HepG2 (cell line): ENCODE results near the gene COL9A3. TPM values are rescaled to one million over a fixed set of nuclear protein-coding genes. Genes with fewer than 3 reads are reported as not detected.

Experiments
- AHR ChIP-seq: IDR thresholded peaks from 2 replicates; pipeline ENCODE4 v1.6.1; 2018; ENCODE audit warnings: missing genetic modification reagents, missing compliant biosample characterization
- ARID3A ChIP-seq: IDR thresholded peaks from 2 replicates; pipeline ENCODE4 v1.6.1; 2012; ENCODE audit warnings: low read depth, low read length, improper control_type of control experiment
- BCL6 ChIP-seq: IDR thresholded peaks from 2 replicates; pipeline ENCODE4 v1.6.1; 2016; ENCODE audit warnings: missing genetic modification reagents, missing compliant biosample characterization
- BHLHE40 ChIP-seq: IDR thresholded peaks from 2 replicates; pipeline ENCODE4 v1.6.1; 2011; ENCODE audit warnings: low read length, improper control_type of control experiment
- CHCHD3 ChIP-seq: sonication (generic); formaldehyde crosslinking; IDR thresholded peaks from 2 replicates; pipeline ENCODE4 v1.8.0; 2022; ENCODE audit warnings: mild to moderate bottlenecking, missing genetic modification reagents, moderate library complexity
- CHD2 ChIP-seq: IDR thresholded peaks from 2 replicates; pipeline ENCODE4 v1.6.1; 2011; ENCODE audit warnings: low read depth, low read length, improper control_type of control experiment
- EED ChIP-seq: sonication (generic); formaldehyde crosslinking; IDR thresholded peaks from 2 replicates; pipeline ENCODE4 v1.5.0; 2020; ENCODE audit warnings: mild to moderate bottlenecking, missing genetic modification reagents
- FLYWCH1 ChIP-seq: sonication (generic); formaldehyde crosslinking; IDR thresholded peaks from 2 replicates; pipeline ENCODE4 v1.8.1; 2023; ENCODE audit warnings: mild to moderate bottlenecking, missing genetic modification reagents
- HMGXB3 ChIP-seq: sonication (generic); formaldehyde crosslinking; IDR thresholded peaks from 2 replicates; pipeline ENCODE4 v1.4.0; 2020; ENCODE audit warnings: missing genetic modification reagents, borderline replicate concordance
- HOXD1 ChIP-seq: sonication (generic); formaldehyde crosslinking; IDR thresholded peaks from 2 replicates; pipeline ENCODE4 v1.5.0; 2020; ENCODE audit warnings: missing genetic modification reagents
- IRF2 ChIP-seq: IDR thresholded peaks from 2 replicates; pipeline ENCODE4 v1.6.1; 2018; ENCODE audit warnings: missing genetic modification reagents, missing compliant biosample characterization
- MATR3 ChIP-seq: sonication (generic); formaldehyde crosslinking; IDR thresholded peaks from 2 replicates; pipeline ENCODE4 v1.4.0; 2020; ENCODE audit warnings: missing genetic modification reagents
- NFRKB ChIP-seq: fragments of 450-650 bp; IDR thresholded peaks from 2 replicates; pipeline ENCODE4 v1.6.1; 2017
- RBM39 ChIP-seq: fragments of 200-400 bp; formaldehyde crosslinking; IDR thresholded peaks from one replicate; pipeline ENCODE4 v1.6.1; 2018; ENCODE audit warnings: antibody characterized with exemption, mild to moderate bottlenecking, low read depth, low read length; ENCODE audit not compliant: poor library complexity, severe bottlenecking
- SIX4 ChIP-seq: sonication (generic); formaldehyde crosslinking; IDR thresholded peaks from 2 replicates; pipeline ENCODE4 v1.4.0; 2020; ENCODE audit warnings: missing genetic modification reagents
- SOX5 ChIP-seq: IDR thresholded peaks from 2 replicates; pipeline ENCODE4 v1.6.1; 2016; ENCODE audit warnings: borderline replicate concordance
- SRF ChIP-seq: IDR thresholded peaks from 2 replicates; pipeline ENCODE4 v1.6.1; 2011; ENCODE audit warnings: mild to moderate bottlenecking, low read depth, low read length, moderate library complexity
- TOE1 ChIP-seq: sonication (generic); formaldehyde crosslinking; IDR thresholded peaks from 2 replicates; pipeline ENCODE4 v1.4.0; 2020; ENCODE audit warnings: mild to moderate bottlenecking, missing genetic modification reagents
- ZBTB3 ChIP-seq: sonication (generic); formaldehyde crosslinking; IDR thresholded peaks from 2 replicates; pipeline ENCODE4 v1.4.0; 2020; ENCODE audit warnings: low read depth, mild to moderate bottlenecking, moderate library complexity, missing genetic modification reagents, borderline replicate concordance
- ZBTB38 ChIP-seq: sonication (generic); formaldehyde crosslinking; IDR thresholded peaks from 2 replicates; pipeline ENCODE4 v1.5.1; 2020; ENCODE audit warnings: mild to moderate bottlenecking, missing genetic modification reagents
- ZNF12 ChIP-seq: sonication (generic); formaldehyde crosslinking; IDR thresholded peaks from 2 replicates; pipeline ENCODE4 v1.5.0; 2020; ENCODE audit warnings: missing genetic modification reagents
- ZNF335 ChIP-seq: sonication (generic); formaldehyde crosslinking; IDR thresholded peaks from 2 replicates; pipeline ENCODE4 v1.4.0; 2020; ENCODE audit warnings: missing genetic modification reagents
- ZNF772 ChIP-seq: sonication (generic); formaldehyde crosslinking; IDR thresholded peaks from 2 replicates; pipeline ENCODE4 v1.5.0; 2020; ENCODE audit warnings: mild to moderate bottlenecking, missing genetic modification reagents
- polyA plus RNA-seq, 8 experiments: library from polyadenylated mRNA; depleted of rRNA in 3 of 8; stranded (reverse) in 7 of 8; unstranded in 1 of 8; fragments of >200 nt; fragmentation: Illumina TruSeq in 4 of 8; extraction: Trizol in 4 of 8; gene quantifications; 2 replicates each; pipeline versions ENCODE4 v1.2.1 to v1.2.3, GENCODE V29; 2011 to 2016; ENCODE audit warnings: low read depth in 4 of 8, missing spikeins in 1 of 8, mixed read lengths in 1 of 8; ENCODE audit not compliant: insufficient read depth in 1 of 8
- total RNA-seq, 5 experiments: library from RNA; depleted of rRNA; stranded (reverse); fragments of >200 nt; fragmentation: Illumina TruSeq; extraction: Trizol; gene quantifications; 2 replicates each; pipeline ENCODE4 v1.2.3, GENCODE V29; 2016; ENCODE audit warnings: low read depth in 1 of 5
- TF ChIP-seq, protein P1 (sequence below): sonication (generic); formaldehyde crosslinking; IDR thresholded peaks from 2 replicates; pipeline ENCODE4 v1.4.0; 2020; ENCODE audit warnings: missing genetic modification reagents, borderline replicate concordance

Gene COL9A3
- total and polyA plus RNA-seq, 2 of the 13 experiments (the other 11 are each of a cell fraction or from before 2014, with no cell fraction given) = 155 to 204 TPM

GRCh38 chr20:62805711-62806382 is 11.0 kb upstream of the COL9A3 start (continued):
- TF ChIP-seq ZNF772 (peak; percentile 84), MATR3 (no peak), SRF (0 out of 2 replicates have a peak, but pooled peaks have one; percentile 6), BCL6 (no peak; the same call in 1 of the 2 replicates), SIX4 (CRISPR knock-in tag) (peak; percentile 67), HMGXB3 (CRISPR knock-in tag) (peak; percentile 81), CHD2 (no peak), ARID3A (0 out of 2 replicates have a peak, but pooled peaks have one; percentile 46), SOX5 (CRISPR knock-in tag) (peak; percentile 60), AHR (CRISPR knock-in tag) (peak; percentile 49; the same call in 1 of the 2 replicates), HOXD1 (peak; percentile 94), BHLHE40 (no peak; the same call in 1 of the 2 replicates), ZBTB38 (CRISPR knock-in tag) (peak; percentile 94), FLYWCH1 (CRISPR knock-in tag) (no peak), RBM39 (peak; percentile 89), EED (CRISPR knock-in tag) (no peak), NFRKB (no peak), ZNF12 (CRISPR knock-in tag) (0 out of 2 replicates have a peak, but pooled peaks have one; percentile 29), ZBTB3 (CRISPR knock-in tag) (peak; percentile 65; the same call in 1 of the 2 replicates), IRF2 (CRISPR knock-in tag) (peak; percentile 99), TOE1 (CRISPR knock-in tag) (0 out of 2 replicates have a peak, but pooled peaks have one; percentile 60), ZNF335 (CRISPR knock-in tag) (peak; percentile 97), CHCHD3 (CRISPR knock-in tag) (no peak)
- TF ChIP-seq, protein P1, sequence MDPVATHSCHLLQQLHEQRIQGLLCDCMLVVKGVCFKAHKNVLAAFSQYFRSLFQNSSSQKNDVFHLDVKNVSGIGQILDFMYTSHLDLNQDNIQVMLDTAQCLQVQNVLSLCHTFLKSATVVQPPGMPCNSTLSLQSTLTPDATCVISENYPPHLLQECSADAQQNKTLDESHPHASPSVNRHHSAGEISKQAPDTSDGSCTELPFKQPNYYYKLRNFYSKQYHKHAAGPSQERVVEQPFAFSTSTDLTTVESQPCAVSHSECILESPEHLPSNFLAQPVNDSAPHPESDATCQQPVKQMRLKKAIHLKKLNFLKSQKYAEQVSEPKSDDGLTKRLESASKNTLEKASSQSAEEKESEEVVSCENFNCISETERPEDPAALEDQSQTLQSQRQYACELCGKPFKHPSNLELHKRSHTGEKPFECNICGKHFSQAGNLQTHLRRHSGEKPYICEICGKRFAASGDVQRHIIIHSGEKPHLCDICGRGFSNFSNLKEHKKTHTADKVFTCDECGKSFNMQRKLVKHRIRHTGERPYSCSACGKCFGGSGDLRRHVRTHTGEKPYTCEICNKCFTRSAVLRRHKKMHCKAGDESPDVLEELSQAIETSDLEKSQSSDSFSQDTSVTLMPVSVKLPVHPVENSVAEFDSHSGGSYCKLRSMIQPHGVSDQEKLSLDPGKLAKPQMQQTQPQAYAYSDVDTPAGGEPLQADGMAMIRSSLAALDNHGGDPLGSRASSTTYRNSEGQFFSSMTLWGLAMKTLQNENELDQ (CRISPR knock-in tag) = no peak
